GM23338 (cell line): ENCODE data around the gene C14orf93. TPM values are rescaled to one million over a fixed set of nuclear protein-coding genes. Genes with fewer than 3 reads are reported as not detected.
A peak's percentile ranks its signal among the peaks of the same experiment; 100 is the strongest.

ENCODE experiments used
- ATAC-seq: fragments of 200-7000 bp; cut with Tn5 transposase; 3 replicates; pipeline ENCODE4 v1.9.1; 2020
- DNase-seq: peaks from one replicate; pipeline ENCODE4 v3.0.0-alpha.2; 2015; ENCODE audit warnings: low spot score
- H2AFZ ChIP-seq: fragments of 200-600 bp; sonication (generic); 2 replicates; pipeline ENCODE4 v1.8.0; 2016; ENCODE audit warnings: antibody characterized with exemption, mild to moderate bottlenecking, moderate library complexity
- H3F3A ChIP-seq: fragments of 200-600 bp; sonication (generic); replicated peaks from 2 replicates; pipeline ENCODE4 v1.8.0; 2017; ENCODE audit warnings: antibody characterized with exemption, mixed run types, low read depth
- H3K27ac ChIP-seq: fragments of 200-600 bp; sonication (generic); 2 replicates; pipeline ENCODE4 v1.6.1; 2016; ENCODE audit warnings: low read depth
- H3K27me3 ChIP-seq: fragments of 200-600 bp; sonication (generic); 2 replicates; pipeline ENCODE4 v1.8.0; 2016; ENCODE audit warnings: mild to moderate bottlenecking, mixed run types, moderate library complexity; ENCODE audit not compliant: insufficient read depth
- H3K36me3 ChIP-seq: fragments of 200-600 bp; sonication (generic); 2 replicates; pipeline ENCODE4 v1.8.0; 2016; ENCODE audit warnings: mild to moderate bottlenecking; ENCODE audit not compliant: insufficient read depth
- H3K4me1 ChIP-seq: fragments of 200-600 bp; sonication (generic); 2 replicates; pipeline ENCODE4 v1.8.0; 2016; ENCODE audit warnings: mild to moderate bottlenecking, moderate library complexity; ENCODE audit not compliant: insufficient read depth
- H3K4me2 ChIP-seq: fragments of 200-600 bp; sonication (generic); 2 replicates; pipeline ENCODE4 v1.7.1; 2017; ENCODE audit warnings: mixed run types
- H3K4me3 ChIP-seq: fragments of 200-600 bp; sonication (generic); 2 replicates; pipeline ENCODE4 v1.6.1; 2016; ENCODE audit warnings: mixed run types
- H3K79me2 ChIP-seq: fragments of 200-600 bp; sonication (generic); replicated peaks from 2 replicates; pipeline ENCODE4 v1.8.0; 2017; ENCODE audit warnings: mild to moderate bottlenecking; ENCODE audit not compliant: insufficient read depth
- H3K9me2 ChIP-seq: fragments of 200-600 bp; sonication (generic); 2 replicates; pipeline ENCODE4 v1.8.0; 2017; ENCODE audit not compliant: insufficient read depth
- H4K20me1 ChIP-seq: fragments of 200-600 bp; sonication (generic); replicated peaks from 2 replicates; pipeline ENCODE4 v1.8.0; 2017; ENCODE audit warnings: mild to moderate bottlenecking; ENCODE audit not compliant: insufficient read depth
- H3K27ac Mint-ChIP-seq: 2 replicates; pipeline ENCODE4 v1.8.0; 2020; ENCODE audit warnings: inconsistent platforms, mild to moderate bottlenecking, moderate library complexity, mixed read lengths
- H3K27me3 Mint-ChIP-seq: 3 replicates; pipeline ENCODE4 v1.8.0; 2022; ENCODE audit warnings: low read depth, mild to moderate bottlenecking, moderate library complexity, mixed read lengths, inconsistent platforms; ENCODE audit not compliant: insufficient read depth, poor library complexity
- H3K36me3 Mint-ChIP-seq: 3 replicates; pipeline ENCODE4 v1.8.0; 2021; ENCODE audit warnings: low read depth, mild to moderate bottlenecking, inconsistent platforms, moderate library complexity, mixed read lengths
- H3K4me1 Mint-ChIP-seq: 3 replicates; pipeline ENCODE4 v1.8.0; 2020; ENCODE audit warnings: mild to moderate bottlenecking, inconsistent platforms, mixed read lengths
- H3K4me3 Mint-ChIP-seq: 3 replicates; pipeline ENCODE4 v1.8.0; 2021; ENCODE audit warnings: moderate library complexity, mild to moderate bottlenecking, inconsistent platforms, mixed read lengths
- H3K9me3 Mint-ChIP-seq: 3 replicates; pipeline ENCODE4 v1.8.0; 2020; ENCODE audit warnings: moderate library complexity, mild to moderate bottlenecking, inconsistent platforms, mixed read lengths
- CREB1 ChIP-seq: fragments of 250-450 bp; sonication (Bioruptor Pico); IDR thresholded peaks from 2 replicates; pipeline ENCODE4 v1.5.0; 2020; ENCODE audit warnings: low read depth, mild to moderate bottlenecking, moderate library complexity
- EZH2 ChIP-seq: fragments of 200-600 bp; sonication (generic); IDR thresholded peaks from one replicate; pipeline ENCODE4 v1.8.0; 2017; ENCODE audit warnings: antibody characterized with exemption, mild to moderate bottlenecking, low read depth; ENCODE audit not compliant: unreplicated experiment
- EZH2phosphoT487 ChIP-seq: fragments of 200-600 bp; sonication (generic); IDR thresholded peaks from one replicate; pipeline ENCODE4 v1.8.1; 2018; ENCODE audit warnings: antibody characterized with exemption; ENCODE audit not compliant: unreplicated experiment
- ZNF114 ChIP-seq: fragments of 250-450 bp; sonication (Bioruptor Pico); IDR thresholded peaks from 2 replicates; pipeline ENCODE4 v1.5.0; 2020; ENCODE audit warnings: mild to moderate bottlenecking, moderate library complexity
- ZNF462 ChIP-seq: fragments of 250-450 bp; sonication (Bioruptor Pico); IDR thresholded peaks from 2 replicates; pipeline ENCODE4 v1.5.0; 2020; ENCODE audit warnings: mild to moderate bottlenecking, moderate library complexity
- polyA plus RNA-seq: library from polyadenylated mRNA; unstranded; fragments of >200 nt; fragmentation: Nextera tagmentation; extraction: Ambion mirVana; gene quantifications from 2 replicates; pipeline ENCODE4 v1.2.1, GENCODE V29; 2016
- total RNA-seq: library from RNA; depleted of rRNA; stranded (reverse); fragments of >200 nt; shearing (Covaris generic); gene quantifications from 2 replicates; pipeline ENCODE4 v1.2.3, GENCODE V29; 2014
- TF ChIP-seq, protein P1 (sequence below): IDR thresholded peaks from one replicate; pipeline ENCODE4 v1.6.1; 2018; ENCODE audit warnings: antibody characterized with exemption; ENCODE audit not compliant: unreplicated experiment
- TF ChIP-seq, protein P2 (sequence below), 2 experiments: fragments of 200-600 bp in 1 of 2; sonication (generic) in 1 of 2; conservative IDR thresholded peaks; 2 replicates each; pipeline versions ENCODE4 v1.5.1 to v1.6.1; 2016 to 2017; ENCODE audit warnings: antibody characterized with exemption in 2 of 2, low read depth in 2 of 2, mild to moderate bottlenecking in 2 of 2, moderate library complexity in 1 of 2

The C14orf93 gene
- total and polyA plus RNA-seq, 2 experiments from 2014 or later, result 3.5 to 11.7 TPM

GRCh38 chr14:22997676-22998323, 12.1 kb downstream of the C14orf93 start:
- Histone ChIP-seq H3K4me2 (no peak overlapping the region), H2AFZ (no peak overlapping the region), H3F3A (0 out of 2 replicates have a peak, but pooled peaks cover 3% of the 10 kb centered on the region), H3K4me3 (no peak overlapping the region), H3K9me2 (no peaks in the 10 kb centered on the region), H3K36me3 (no peaks in the 10 kb centered on the region), H4K20me1 (no peaks in the 10 kb centered on the region), H3K27ac (0 out of 2 replicates have a peak overlapping the region, but pooled peaks have one; percentile 59), H3K27me3 (no peaks in the 10 kb centered on the region), H3K4me1 (0 out of 2 replicates have a peak, but pooled peaks cover 3% of the 10 kb centered on the region), H3K79me2 (no peaks in the 10 kb centered on the region)
- ATAC-seq (no peak), DNase-seq (no peak)
- no peak overlapping the region for H3K4me3 Mint-ChIP-seq
- H3K36me3 Mint-ChIP-seq, result no peaks in the 10 kb centered on the region
- no peak overlapping the region for H3K27ac Mint-ChIP-seq
- H3K27me3 Mint-ChIP-seq, result no peaks in the 10 kb centered on the region
- no peaks in the 10 kb centered on the region for H3K9me3 Mint-ChIP-seq
- peaks cover 7% of the 10 kb centered on the region for H3K4me1 Mint-ChIP-seq
- TF ChIP-seq CREB1 (CRISPR knock-in tag) (no peak), EZH2 (no peak)
- TF ChIP-seq, protein P1, sequence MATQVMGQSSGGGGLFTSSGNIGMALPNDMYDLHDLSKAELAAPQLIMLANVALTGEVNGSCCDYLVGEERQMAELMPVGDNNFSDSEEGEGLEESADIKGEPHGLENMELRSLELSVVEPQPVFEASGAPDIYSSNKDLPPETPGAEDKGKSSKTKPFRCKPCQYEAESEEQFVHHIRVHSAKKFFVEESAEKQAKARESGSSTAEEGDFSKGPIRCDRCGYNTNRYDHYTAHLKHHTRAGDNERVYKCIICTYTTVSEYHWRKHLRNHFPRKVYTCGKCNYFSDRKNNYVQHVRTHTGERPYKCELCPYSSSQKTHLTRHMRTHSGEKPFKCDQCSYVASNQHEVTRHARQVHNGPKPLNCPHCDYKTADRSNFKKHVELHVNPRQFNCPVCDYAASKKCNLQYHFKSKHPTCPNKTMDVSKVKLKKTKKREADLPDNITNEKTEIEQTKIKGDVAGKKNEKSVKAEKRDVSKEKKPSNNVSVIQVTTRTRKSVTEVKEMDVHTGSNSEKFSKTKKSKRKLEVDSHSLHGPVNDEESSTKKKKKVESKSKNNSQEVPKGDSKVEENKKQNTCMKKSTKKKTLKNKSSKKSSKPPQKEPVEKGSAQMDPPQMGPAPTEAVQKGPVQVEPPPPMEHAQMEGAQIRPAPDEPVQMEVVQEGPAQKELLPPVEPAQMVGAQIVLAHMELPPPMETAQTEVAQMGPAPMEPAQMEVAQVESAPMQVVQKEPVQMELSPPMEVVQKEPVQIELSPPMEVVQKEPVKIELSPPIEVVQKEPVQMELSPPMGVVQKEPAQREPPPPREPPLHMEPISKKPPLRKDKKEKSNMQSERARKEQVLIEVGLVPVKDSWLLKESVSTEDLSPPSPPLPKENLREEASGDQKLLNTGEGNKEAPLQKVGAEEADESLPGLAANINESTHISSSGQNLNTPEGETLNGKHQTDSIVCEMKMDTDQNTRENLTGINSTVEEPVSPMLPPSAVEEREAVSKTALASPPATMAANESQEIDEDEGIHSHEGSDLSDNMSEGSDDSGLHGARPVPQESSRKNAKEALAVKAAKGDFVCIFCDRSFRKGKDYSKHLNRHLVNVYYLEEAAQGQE, result no peak

GRCh38 chr14:22996768-22997654, 12.9 kb downstream of the C14orf93 start:
- peaks cover 7% of the 10 kb centered on the region for H3K4me1 Mint-ChIP-seq
- no peak overlapping the region for H3K4me2 ChIP-seq
- 0 out of 2 replicates have a peak, but pooled peaks cover 3% of the 10 kb centered on the region for H3K4me1 ChIP-seq
- no peak overlapping the region for H3K4me3 ChIP-seq
- H4K20me1 ChIP-seq, result no peaks in the 10 kb centered on the region
- no peak overlapping the region for H2AFZ ChIP-seq
- H3K27me3 Mint-ChIP-seq, result no peaks in the 10 kb centered on the region
- H3K36me3 Mint-ChIP-seq, result no peaks in the 10 kb centered on the region
- no peaks in the 10 kb centered on the region for H3K36me3 ChIP-seq
- DNase-seq (no peak), ATAC-seq (no peak)
- H3F3A ChIP-seq, result 0 out of 2 replicates have a peak, but pooled peaks cover 3% of the 10 kb centered on the region
- no peaks in the 10 kb centered on the region for H3K9me2 ChIP-seq
- no peaks in the 10 kb centered on the region for H3K9me3 Mint-ChIP-seq
- no peaks in the 10 kb centered on the region for H3K79me2 ChIP-seq
- no peak overlapping the region for H3K4me3 Mint-ChIP-seq
- H3K27ac ChIP-seq, result no peak overlapping the region
- no peak overlapping the region for H3K27ac Mint-ChIP-seq
- H3K27me3 ChIP-seq, result no peaks in the 10 kb centered on the region
- TF ChIP-seq EZH2 (no peak), ZNF114 (no peak), EZH2phosphoT487 (no peak), ZNF462 (CRISPR knock-in tag) (no peak)
- TF ChIP-seq, protein P2, sequence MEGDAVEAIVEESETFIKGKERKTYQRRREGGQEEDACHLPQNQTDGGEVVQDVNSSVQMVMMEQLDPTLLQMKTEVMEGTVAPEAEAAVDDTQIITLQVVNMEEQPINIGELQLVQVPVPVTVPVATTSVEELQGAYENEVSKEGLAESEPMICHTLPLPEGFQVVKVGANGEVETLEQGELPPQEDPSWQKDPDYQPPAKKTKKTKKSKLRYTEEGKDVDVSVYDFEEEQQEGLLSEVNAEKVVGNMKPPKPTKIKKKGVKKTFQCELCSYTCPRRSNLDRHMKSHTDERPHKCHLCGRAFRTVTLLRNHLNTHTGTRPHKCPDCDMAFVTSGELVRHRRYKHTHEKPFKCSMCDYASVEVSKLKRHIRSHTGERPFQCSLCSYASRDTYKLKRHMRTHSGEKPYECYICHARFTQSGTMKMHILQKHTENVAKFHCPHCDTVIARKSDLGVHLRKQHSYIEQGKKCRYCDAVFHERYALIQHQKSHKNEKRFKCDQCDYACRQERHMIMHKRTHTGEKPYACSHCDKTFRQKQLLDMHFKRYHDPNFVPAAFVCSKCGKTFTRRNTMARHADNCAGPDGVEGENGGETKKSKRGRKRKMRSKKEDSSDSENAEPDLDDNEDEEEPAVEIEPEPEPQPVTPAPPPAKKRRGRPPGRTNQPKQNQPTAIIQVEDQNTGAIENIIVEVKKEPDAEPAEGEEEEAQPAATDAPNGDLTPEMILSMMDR (conservative IDR thresholded peaks at IDR 0.05; ENCODE audit: low read depth in 2 of 2), result no peak
